ENCODE results near the gene AKAP12.

The AKAP12 gene

DNA sequence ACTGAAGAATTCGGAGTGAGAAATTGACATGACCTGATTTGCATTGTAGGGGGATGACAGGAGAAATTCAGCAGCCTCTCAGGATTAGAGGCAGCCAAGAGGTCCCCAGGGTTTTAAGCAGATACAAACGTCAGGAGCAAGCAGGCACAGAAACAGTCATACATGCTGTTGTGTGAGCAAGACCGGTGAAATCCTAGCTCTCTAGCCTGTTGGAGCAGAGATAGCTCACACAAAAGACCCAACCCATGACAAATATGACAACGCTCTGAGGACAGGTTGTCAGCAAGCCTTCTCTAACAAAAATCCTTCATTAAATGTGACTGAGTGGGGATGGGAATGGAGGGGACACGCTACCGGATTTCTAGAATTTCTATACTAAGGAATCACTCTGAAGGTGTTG lies 23.0 kb upstream of the AKAP12 start:
- in situ Hi-C loops (cut with MboI; ENCODE audit: low pct_unique_long_range_greater_than_20kb, low sequenced_read_pairs, unreplicated experiment) = no loop called here
- no peak for DNase-seq (ENCODE audit: low spot score)
- TF ChIP-seq, protein P1, sequence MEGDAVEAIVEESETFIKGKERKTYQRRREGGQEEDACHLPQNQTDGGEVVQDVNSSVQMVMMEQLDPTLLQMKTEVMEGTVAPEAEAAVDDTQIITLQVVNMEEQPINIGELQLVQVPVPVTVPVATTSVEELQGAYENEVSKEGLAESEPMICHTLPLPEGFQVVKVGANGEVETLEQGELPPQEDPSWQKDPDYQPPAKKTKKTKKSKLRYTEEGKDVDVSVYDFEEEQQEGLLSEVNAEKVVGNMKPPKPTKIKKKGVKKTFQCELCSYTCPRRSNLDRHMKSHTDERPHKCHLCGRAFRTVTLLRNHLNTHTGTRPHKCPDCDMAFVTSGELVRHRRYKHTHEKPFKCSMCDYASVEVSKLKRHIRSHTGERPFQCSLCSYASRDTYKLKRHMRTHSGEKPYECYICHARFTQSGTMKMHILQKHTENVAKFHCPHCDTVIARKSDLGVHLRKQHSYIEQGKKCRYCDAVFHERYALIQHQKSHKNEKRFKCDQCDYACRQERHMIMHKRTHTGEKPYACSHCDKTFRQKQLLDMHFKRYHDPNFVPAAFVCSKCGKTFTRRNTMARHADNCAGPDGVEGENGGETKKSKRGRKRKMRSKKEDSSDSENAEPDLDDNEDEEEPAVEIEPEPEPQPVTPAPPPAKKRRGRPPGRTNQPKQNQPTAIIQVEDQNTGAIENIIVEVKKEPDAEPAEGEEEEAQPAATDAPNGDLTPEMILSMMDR (IDR thresholded peaks at IDR 0.05; ENCODE audit: extremely low read depth, insufficient read depth, missing control alignments) = no peak

DNA sequence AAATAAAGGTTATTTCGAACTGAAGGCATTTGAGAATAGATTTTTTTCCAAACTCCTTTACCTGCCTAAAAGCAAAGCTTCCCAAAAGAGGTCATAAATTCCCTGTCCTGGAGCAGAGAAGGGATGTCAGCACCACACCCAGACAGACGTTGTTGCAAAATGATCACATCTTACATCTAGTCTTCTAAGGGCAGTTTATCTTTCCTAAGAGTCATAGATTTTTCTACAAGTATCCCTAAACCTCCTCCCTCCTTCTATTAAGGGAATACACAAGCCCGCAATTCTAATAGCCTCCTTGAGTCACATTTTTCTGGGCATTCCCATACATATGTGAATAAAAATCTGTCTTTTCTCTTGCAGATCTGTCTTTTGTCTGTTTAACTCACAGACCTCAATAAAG lies 20.6 kb upstream of the AKAP12 start:
- in situ Hi-C loops (cut with MboI; ENCODE audit: low pct_unique_long_range_greater_than_20kb, low sequenced_read_pairs, unreplicated experiment) = no loop called here
- no peak for DNase-seq (ENCODE audit: low spot score)
- TF ChIP-seq, protein P1 (IDR thresholded peaks at IDR 0.05; ENCODE audit: extremely low read depth, insufficient read depth, missing control alignments) = no peak

DNA sequence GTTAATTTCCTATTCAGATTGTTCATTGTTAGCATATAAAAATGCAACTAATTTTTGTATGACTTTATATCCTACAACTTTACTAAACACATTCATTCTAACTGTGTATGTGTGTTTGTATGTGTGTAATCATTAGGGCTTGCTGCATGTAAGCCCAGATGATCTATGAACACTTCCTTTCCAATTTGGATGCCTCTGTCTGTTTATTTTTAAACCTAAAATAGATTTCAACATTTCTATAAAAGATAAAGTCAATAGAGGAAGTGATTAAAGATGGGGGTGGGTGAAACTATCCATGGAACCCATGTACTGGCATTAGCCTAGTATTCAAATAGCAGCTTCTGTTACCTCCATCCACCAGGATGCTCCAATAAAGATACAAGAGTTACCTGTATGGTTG lies 15.7 kb upstream of the AKAP12 start:
- TF ChIP-seq, protein P1 (IDR thresholded peaks at IDR 0.05; ENCODE audit: extremely low read depth, insufficient read depth, missing control alignments) = no peak
- no peak for DNase-seq (ENCODE audit: low spot score)
- in situ Hi-C loops (cut with MboI; ENCODE audit: low pct_unique_long_range_greater_than_20kb, low sequenced_read_pairs, unreplicated experiment) = no loop called here

DNA sequence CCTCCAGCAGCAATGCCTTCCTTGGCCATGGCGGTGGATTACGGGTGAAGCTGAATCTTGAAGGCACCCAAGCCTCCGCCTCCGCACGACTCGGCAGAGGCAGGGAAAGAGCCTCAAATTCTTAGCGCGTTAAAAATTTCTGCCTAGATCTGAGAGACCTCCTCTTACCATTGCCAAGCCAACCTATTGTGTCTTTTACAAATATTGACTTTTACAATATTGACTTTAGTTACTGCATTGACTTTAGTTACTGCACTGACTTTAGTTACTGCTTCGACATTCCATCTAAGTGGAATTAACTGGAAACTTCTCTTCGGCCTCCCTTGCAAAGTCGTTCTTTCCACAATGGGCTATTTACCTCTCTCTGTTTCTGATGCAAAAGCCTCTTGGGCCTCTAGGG lies 13.8 kb upstream of the AKAP12 start:
- in situ Hi-C loops (cut with MboI; ENCODE audit: low pct_unique_long_range_greater_than_20kb, low sequenced_read_pairs, unreplicated experiment) = no loop called here
- TF ChIP-seq, protein P1 (IDR thresholded peaks at IDR 0.05; ENCODE audit: extremely low read depth, insufficient read depth, missing control alignments) = no peak
- no peak for DNase-seq (ENCODE audit: low spot score)

DNA sequence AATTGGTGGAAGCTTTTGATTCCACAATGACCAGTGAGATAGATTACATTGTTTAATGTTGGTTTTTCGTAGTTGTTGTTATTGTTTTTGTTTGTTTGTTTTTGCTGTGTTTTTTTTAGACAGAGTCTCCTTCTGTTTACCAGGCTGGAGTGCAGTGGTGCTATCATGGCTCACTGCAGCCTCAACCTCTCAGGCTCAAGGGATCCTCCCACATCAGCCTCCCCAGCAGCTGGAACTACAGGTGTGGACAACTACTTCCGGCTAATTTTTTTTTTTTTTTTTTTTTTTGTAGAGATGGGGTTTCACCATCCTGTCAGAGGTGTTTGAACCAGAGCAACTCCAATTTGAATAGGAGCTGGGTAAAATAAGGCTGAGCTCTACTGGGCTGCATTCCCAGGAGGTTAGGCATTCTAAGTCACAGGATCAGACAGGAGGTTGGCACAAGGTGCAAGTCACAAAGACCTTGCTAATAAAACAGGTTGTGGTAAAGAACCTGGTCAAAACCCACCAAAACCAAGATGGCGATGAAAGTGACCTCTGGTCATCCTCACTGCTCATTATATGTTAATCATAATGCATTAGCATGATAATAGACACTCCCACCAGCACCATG lies 10.9 kb upstream of the AKAP12 start:
- in situ Hi-C loops (cut with MboI; ENCODE audit: low pct_unique_long_range_greater_than_20kb, low sequenced_read_pairs, unreplicated experiment) = no loop called here
- DNase-seq (ENCODE audit: low spot score) = no peak

DNA sequence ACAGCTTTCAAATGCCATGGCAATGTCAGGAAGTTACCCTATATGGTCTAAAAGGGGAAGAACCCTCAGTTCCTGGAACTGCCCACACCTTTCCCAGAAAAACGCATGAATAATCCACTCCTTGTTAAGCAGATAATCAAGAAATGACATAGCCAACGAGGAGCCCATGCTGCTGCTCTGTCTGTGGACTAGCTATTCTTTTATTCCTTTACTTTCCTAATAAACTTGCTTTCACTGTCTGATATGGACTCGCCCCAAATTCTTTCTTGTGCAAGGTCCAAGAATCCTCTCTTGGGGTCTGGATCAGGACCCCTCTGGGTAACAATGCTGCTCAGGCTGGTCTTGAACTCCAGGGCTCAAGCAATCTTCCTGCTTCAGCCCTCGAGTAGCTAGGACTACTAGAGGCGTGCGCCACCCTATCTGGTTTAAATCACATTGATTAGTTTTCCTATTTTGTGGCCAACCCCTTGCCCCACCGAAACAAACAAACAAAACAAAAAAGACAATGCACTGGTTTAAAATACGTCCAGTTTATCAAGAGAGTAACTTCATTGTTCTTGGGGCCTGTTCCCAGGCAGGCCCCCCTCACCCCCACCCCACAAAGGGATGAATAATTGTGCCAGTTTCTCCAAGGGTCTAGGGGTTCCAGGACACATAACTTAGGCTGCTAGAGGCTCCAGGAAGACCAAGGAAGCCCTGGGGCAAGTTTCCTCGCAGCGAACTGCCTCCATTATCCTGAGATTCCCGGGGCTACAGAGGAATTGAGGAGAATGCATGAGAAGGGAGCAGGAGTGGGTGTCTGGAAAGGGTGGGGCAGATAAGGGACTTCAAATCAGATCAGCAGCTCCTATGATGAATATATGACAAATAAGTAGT lies 10.1 kb upstream of the AKAP12 start:
- TF ChIP-seq, protein P1 (IDR thresholded peaks at IDR 0.05; ENCODE audit: extremely low read depth, insufficient read depth, missing control alignments) = no peak
- in situ Hi-C loops (cut with MboI; ENCODE audit: low pct_unique_long_range_greater_than_20kb, low sequenced_read_pairs, unreplicated experiment) = no loop called here
- no peak for DNase-seq (ENCODE audit: low spot score)

More for the DNA sequence above, 10.9 kb upstream of the AKAP12 start:
- TF ChIP-seq, protein P1 (IDR thresholded peaks at IDR 0.05; ENCODE audit: extremely low read depth, insufficient read depth, missing control alignments) = no peak

Data from GM13977 (cell line).